Neuronal stem cell (in vitro differentiated cells): ENCODE measurements around the gene AOPEP.

Experiments used
- DNase-seq: peaks from one replicate; pipeline ENCODE4 v3.0.0-alpha.2; 2013; ENCODE audit warnings: low spot score
- H2AFZ ChIP-seq: one replicate; pipeline ENCODE4 v1.6.1; 2013; ENCODE audit warnings: mild to moderate bottlenecking, low read length, inconsistent platforms
- H2AK5ac ChIP-seq: 2 replicates; pipeline ENCODE4 v1.6.1; 2013; ENCODE audit warnings: low read depth, mild to moderate bottlenecking, inconsistent platforms, low read length, moderate library complexity, mixed read lengths
- H2BK120ac ChIP-seq: 2 replicates; pipeline ENCODE4 v1.6.1; 2013; ENCODE audit warnings: low read depth, mild to moderate bottlenecking, inconsistent platforms, low read length, moderate library complexity, mixed read lengths
- H2BK12ac ChIP-seq: one replicate; pipeline ENCODE4 v1.6.1; 2013; ENCODE audit warnings: low read length, inconsistent platforms
- H2BK15ac ChIP-seq: 2 replicates; pipeline ENCODE4 v1.6.1; 2013; ENCODE audit warnings: mild to moderate bottlenecking, low read length, inconsistent platforms, mixed read lengths
- H2BK5ac ChIP-seq: one replicate; pipeline ENCODE4 v1.6.1; 2013; ENCODE audit warnings: inconsistent platforms, mild to moderate bottlenecking, low read length, moderate library complexity
- H3K14ac ChIP-seq: one replicate; pipeline ENCODE4 v1.6.1; 2013; ENCODE audit warnings: low read length, inconsistent platforms
- H3K18ac ChIP-seq: 2 replicates; pipeline ENCODE4 v1.6.1; 2013; ENCODE audit warnings: low read length, inconsistent platforms
- H3K23ac ChIP-seq: 2 replicates; pipeline ENCODE4 v1.6.1; 2013; ENCODE audit warnings: low read depth, mild to moderate bottlenecking, mixed read lengths, low read length, inconsistent platforms; ENCODE audit not compliant: poor library complexity
- H3K27ac ChIP-seq: replicated peaks from 3 replicates; pipeline ENCODE4 v1.5.1; 2013; ENCODE audit warnings: low read length, inconsistent platforms
- H3K27me3 ChIP-seq, 3 experiments: 2 replicates each; pipeline ENCODE4 v1.6.1; 2013; ENCODE audit warnings: low read length in 3 of 3, mild to moderate bottlenecking in 2 of 3, inconsistent platforms in 1 of 3, low read depth in 1 of 3, mixed read lengths in 1 of 3, moderate library complexity in 1 of 3; ENCODE audit not compliant: control insufficient read depth in 3 of 3, insufficient read depth in 3 of 3
- H3K36me3 ChIP-seq, 2 donors: replicated peaks in 1 of 2; 2 replicates each; pipeline ENCODE4 v1.6.1; 2013; ENCODE audit warnings: low read length in 2 of 2; ENCODE audit not compliant: control insufficient read depth in 2 of 2, insufficient read depth in 2 of 2
- H3K4ac ChIP-seq: 2 replicates; pipeline ENCODE4 v1.6.1; 2013; ENCODE audit warnings: inconsistent platforms, mild to moderate bottlenecking, low read length, moderate library complexity
- H3K4me1 ChIP-seq, 2 donors: 1 replicate in 1 of 2; 2 replicates in 1 of 2; pipeline ENCODE4 v1.6.1; 2013; ENCODE audit warnings: low read length in 2 of 2, low read depth in 1 of 2; ENCODE audit not compliant: control insufficient read depth in 2 of 2, insufficient read depth in 1 of 2
- H3K4me2 ChIP-seq: one replicate; pipeline ENCODE4 v1.6.1; 2013; ENCODE audit warnings: mild to moderate bottlenecking, low read length, inconsistent platforms; ENCODE audit not compliant: insufficient read depth, poor library complexity, severe bottlenecking
- H3K4me3 ChIP-seq, 2 donors: 2 replicates each; pipeline ENCODE4 v1.5.1; 2013; ENCODE audit warnings: low read length in 2 of 2, mild to moderate bottlenecking in 2 of 2, inconsistent platforms in 1 of 2, moderate library complexity in 1 of 2
- H3K79me1 ChIP-seq: one replicate; pipeline ENCODE4 v1.6.1; 2013; ENCODE audit warnings: low read depth, mild to moderate bottlenecking, inconsistent platforms, low read length, moderate library complexity
- H3K9ac ChIP-seq: one replicate; pipeline ENCODE4 v1.6.1; 2013; ENCODE audit warnings: mild to moderate bottlenecking, low read depth, low read length, inconsistent platforms; ENCODE audit not compliant: poor library complexity
- H3K9me3 ChIP-seq, 2 donors: replicated peaks in 1 of 2; 2 replicates each; pipeline versions ENCODE3 to v1.6.1; 2013; ENCODE audit warnings: low read length in 2 of 2, mild to moderate bottlenecking in 2 of 2, inconsistent platforms in 1 of 2, low read depth in 1 of 2, mixed read lengths in 1 of 2, moderate library complexity in 1 of 2; ENCODE audit not compliant: control insufficient read depth in 2 of 2, insufficient read depth in 1 of 2
- H4K8ac ChIP-seq: one replicate; pipeline ENCODE4 v1.6.1; 2013; ENCODE audit warnings: low read depth, mild to moderate bottlenecking, inconsistent platforms, low read length, moderate library complexity
- H4K91ac ChIP-seq: one replicate; pipeline ENCODE4 v1.6.1; 2013; ENCODE audit warnings: low read length, low read depth, mild to moderate bottlenecking, inconsistent platforms; ENCODE audit not compliant: poor library complexity
- WGBS, 2 donors: extraction: QIAGEN DNeasy Blood & Tissue Kit; methylation state at CpG; one replicate each; pipeline ENCODE4 v1.1.7; 2013; ENCODE audit warnings: missing lambda C conversion rate in 2 of 2, mixed read lengths in 1 of 2; ENCODE audit not compliant: insufficient read length in 2 of 2, insufficient replicate concordance in 1 of 2; ENCODE audit errors: extremely low coverage in 2 of 2; 5-methylcytosine and 5-hydroxymethylcytosine counted together

The AOPEP gene

GRCh38 chr9:94823710-94824109, 97.2 kb downstream of the AOPEP start:
- Histone ChIP-seq H2BK15ac (no peak overlapping the region), H4K91ac (no peak overlapping the region), H3K14ac (no peak overlapping the region), H2BK120ac (no peak overlapping the region), H3K4me2 (no peak overlapping the region), H3K36me3 (peaks cover 0 to 4% of the 10 kb centered on the region in 2 donors), H2BK5ac (no peak overlapping the region), H3K79me1 (no peaks in the 10 kb centered on the region), H3K23ac (no peak overlapping the region), H3K4me3 (no peak overlapping the region), H3K4me1 (peaks cover 14 to 19% of the 10 kb centered on the region in 2 donors), H2AK5ac (no peak overlapping the region), H3K27ac (no peak overlapping the region), H3K27me3 (no peaks in the 10 kb centered on the region), H4K8ac (no peak overlapping the region), H3K9ac (no peak overlapping the region), H3K18ac (no peak overlapping the region), H3K4ac (no peak overlapping the region), H3K9me3 (peaks cover 0 to 3% of the 10 kb centered on the region in 2 donors), H2BK12ac (no peak overlapping the region), H2AFZ (no peak overlapping the region)
- WGBS, 2 donors = no CpG with 5 or more reads among the region's 5 CpGs
- DNase-seq = no peak

- H3K9ac ChIP-seq = no peak overlapping the region
- no peak overlapping the region for H3K23ac ChIP-seq
- H2BK5ac ChIP-seq = no peak overlapping the region
- peaks cover 0 to 4% of the 10 kb centered on the region in 2 donors for H3K36me3 ChIP-seq
- no CpG with 5 or more reads among the region's 2 CpGs for WGBS, 2 donors
- H3K9me3 ChIP-seq = peaks cover 0 to 3% of the 10 kb centered on the region in 2 donors
- no peak overlapping the region for H2AK5ac ChIP-seq
- H4K8ac ChIP-seq = no peak overlapping the region
- H3K4me1 ChIP-seq = peaks cover 9 to 19% of the 10 kb centered on the region in 2 donors
- no peak overlapping the region for H2BK12ac ChIP-seq
- no peak overlapping the region for H3K4ac ChIP-seq
- H3K27ac ChIP-seq = no peak overlapping the region
- H2BK15ac ChIP-seq = no peak overlapping the region
- no peak for DNase-seq
- no peak overlapping the region for H3K4me3 ChIP-seq
- H3K4me2 ChIP-seq = no peak overlapping the region
- H2AFZ ChIP-seq = no peak overlapping the region
- no peak overlapping the region for H4K91ac ChIP-seq
- no peaks in the 10 kb centered on the region for H3K27me3 ChIP-seq
- H3K14ac ChIP-seq = no peak overlapping the region
- H3K18ac ChIP-seq = no peak overlapping the region
- H3K79me1 ChIP-seq = no peaks in the 10 kb centered on the region
- H2BK120ac ChIP-seq = no peak overlapping the region
Observed at GRCh38 chr9:94824411-94824810, 97.9 kb downstream of the AOPEP start.

- H3K23ac ChIP-seq = no peak overlapping the region
- no peak overlapping the region for H3K4ac ChIP-seq
- no peak overlapping the region for H2AK5ac ChIP-seq
- WGBS, 2 donors = no CpG with 5 or more reads among the region's 12 CpGs
- no peak overlapping the region for H3K9ac ChIP-seq
- H2BK120ac ChIP-seq = no peak overlapping the region
- H3K14ac ChIP-seq = no peak overlapping the region
- no peak overlapping the region for H2AFZ ChIP-seq
- H3K4me1 ChIP-seq = peaks cover 9 to 19% of the 10 kb centered on the region in 2 donors
- H3K27me3 ChIP-seq = no peaks in the 10 kb centered on the region
- no peaks in the 10 kb centered on the region for H3K79me1 ChIP-seq
- H4K8ac ChIP-seq = no peak overlapping the region
- H2BK5ac ChIP-seq = no peak overlapping the region
- H4K91ac ChIP-seq = no peak overlapping the region
- H3K18ac ChIP-seq = no peak overlapping the region
- no peak overlapping the region for H3K4me2 ChIP-seq
- no peak overlapping the region for H2BK15ac ChIP-seq
- H3K27ac ChIP-seq = no peak overlapping the region
- no peak overlapping the region for H3K4me3 ChIP-seq
- DNase-seq = no peak
- peaks cover 0 to 4% of the 10 kb centered on the region in 2 donors for H3K36me3 ChIP-seq
- peaks cover 0 to 3% of the 10 kb centered on the region in 2 donors for H3K9me3 ChIP-seq
- no peak overlapping the region for H2BK12ac ChIP-seq
Observed at GRCh38 chr9:94824913-94825610, 98.6 kb downstream of the AOPEP start.

- no peak overlapping the region for H3K4ac ChIP-seq
- no peak for DNase-seq
- no peak overlapping the region for H2BK5ac ChIP-seq
- no peak overlapping the region for H3K27ac ChIP-seq
- H4K8ac ChIP-seq = no peak overlapping the region
- no peak overlapping the region for H2BK12ac ChIP-seq
- H3K14ac ChIP-seq = no peak overlapping the region
- H2AFZ ChIP-seq = no peak overlapping the region
- no peak overlapping the region for H3K4me3 ChIP-seq
- no peak overlapping the region for H2BK15ac ChIP-seq
- peaks cover 9 to 19% of the 10 kb centered on the region in 2 donors for H3K4me1 ChIP-seq
- no peak overlapping the region for H3K9ac ChIP-seq
- H3K23ac ChIP-seq = no peak overlapping the region
- H2AK5ac ChIP-seq = no peak overlapping the region
- no peak overlapping the region for H3K18ac ChIP-seq
- H4K91ac ChIP-seq = no peak overlapping the region
- no peaks in the 10 kb centered on the region for H3K27me3 ChIP-seq
- no CpG with 5 or more reads among the region's 4 CpGs for WGBS, 2 donors
- H3K79me1 ChIP-seq = no peaks in the 10 kb centered on the region
- H3K36me3 ChIP-seq = peaks cover 0 to 4% of the 10 kb centered on the region in 2 donors
- no peak overlapping the region for H2BK120ac ChIP-seq
- H3K4me2 ChIP-seq = no peak overlapping the region
- H3K9me3 ChIP-seq = peaks cover 0 to 3% of the 10 kb centered on the region in 2 donors
Observed at GRCh38 chr9:94825611-94825958, 99.1 kb downstream of the AOPEP start.
